SK-N-SH (cell line): Measurements from ENCODE around the gene GPR42. TPM values are rescaled to one million over a fixed set of nuclear protein-coding genes. Genes with fewer than 3 reads are reported as not detected.

ENCODE experiments used
- CTCF ChIA-PET: fragments of 300-600, 350-600 bp; formaldehyde crosslinking; extraction: SDS; loops from one replicate; lab custom pipeline; 2021; lab: Yijun Ruan, JAX
- POLR2A ChIA-PET: fragments of 350-600 bp; sonication (Branson Sonifier 250); formaldehyde crosslinking; extraction: SDS; loops from one replicate; lab custom pipeline; 2020; ENCODE audit warnings: antibody characterized with exemption, inconsistent platforms; lab: Yijun Ruan, JAX
- DNase-seq: peaks from one replicate; pipeline ENCODE4 v3.0.0; 2012
- H2AFZ ChIP-seq: fragments of 200-600 bp; sonication (generic); 2 replicates; pipeline ENCODE4 v1.8.1; 2016; ENCODE audit warnings: antibody characterized with exemption, mild to moderate bottlenecking, low read depth
- H3F3A ChIP-seq: fragments of 200-600 bp; sonication (generic); replicated peaks from 2 replicates; pipeline ENCODE3; 2016; ENCODE audit warnings: antibody characterized with exemption, mild to moderate bottlenecking; ENCODE audit not compliant: insufficient read depth
- H3K27ac ChIP-seq, 2 experiments: fragments of 200-500 bp in 1 of 2; fragments of 200-600 bp in 1 of 2; sonication (Bioruptor generic) in 1 of 2; sonication (generic), shearing (Covaris generic) in 1 of 2; 2 replicates each; pipeline versions ENCODE4 v1.5.1 to v1.6.1; 2014 to 2016; ENCODE audit warnings: low read depth in 2 of 2, inconsistent platforms in 1 of 2, low read length in 1 of 2, mild to moderate bottlenecking in 1 of 2, mixed read lengths in 1 of 2
- H3K27me3 ChIP-seq: fragments of 200-600 bp; sonication (generic), shearing (Covaris generic); 2 replicates; pipeline ENCODE4 v1.6.1; 2016; ENCODE audit warnings: mixed run types; ENCODE audit not compliant: insufficient read depth
- H3K36me3 ChIP-seq, 2 experiments: fragments of 200-500 bp in 1 of 2; fragments of 200-600 bp in 1 of 2; sonication (Bioruptor generic) in 1 of 2; sonication (generic) in 1 of 2; replicated peaks in 1 of 2; 2 replicates each; pipeline versions ENCODE3 to v1.5.1; 2014 to 2016; ENCODE audit warnings: low read length in 1 of 2, mild to moderate bottlenecking in 1 of 2; ENCODE audit not compliant: insufficient read depth in 2 of 2, control insufficient read depth in 1 of 2
- H3K4me1 ChIP-seq, 2 experiments: fragments of 200-500 bp in 1 of 2; fragments of 200-600 bp in 1 of 2; sonication (Bioruptor generic) in 1 of 2; sonication (generic), shearing (Covaris generic) in 1 of 2; 2 replicates each; pipeline versions ENCODE4 v1.5.1 to v1.6.1; 2014 to 2016; ENCODE audit warnings: low read depth in 1 of 2, low read length in 1 of 2, mixed run types in 1 of 2; ENCODE audit not compliant: insufficient read depth in 2 of 2, control insufficient read depth in 1 of 2
- H3K4me2 ChIP-seq: fragments of 200-600 bp; sonication (generic), shearing (Covaris generic); 2 replicates; pipeline ENCODE4 v1.6.1; 2017; ENCODE audit warnings: mixed run types
- H3K4me3 ChIP-seq, 2 experiments: fragments of 200-500 bp in 1 of 2; fragments of 200-600 bp in 1 of 2; sonication (Bioruptor generic) in 1 of 2; sonication (generic), shearing (Covaris generic) in 1 of 2; 2 replicates each; pipeline versions ENCODE4 v1.5.1 to v1.8.1; 2014 to 2016; ENCODE audit warnings: low read depth in 2 of 2, inconsistent platforms in 1 of 2, low read length in 1 of 2, mild to moderate bottlenecking in 1 of 2, mixed read lengths in 1 of 2, moderate library complexity in 1 of 2
- H3K79me2 ChIP-seq: fragments of 200-600 bp; sonication (generic); 2 replicates; pipeline ENCODE4 v1.8.1; 2017; ENCODE audit warnings: mild to moderate bottlenecking; ENCODE audit not compliant: insufficient read depth
- H3K9ac ChIP-seq: fragments of 200-600 bp; sonication (generic); 2 replicates; pipeline ENCODE4 v1.6.1; 2017; ENCODE audit warnings: mixed run types
- H3K9me2 ChIP-seq: fragments of 200-600 bp; sonication (generic); 2 replicates; pipeline ENCODE4 v1.6.1; 2017; ENCODE audit warnings: mixed run types
- H3K9me3 ChIP-seq: fragments of 200-600 bp; sonication (generic); 2 replicates; pipeline ENCODE4 v1.6.1; 2017; ENCODE audit warnings: mixed run types, mild to moderate bottlenecking, moderate library complexity
- H4K20me1 ChIP-seq: fragments of 200-600 bp; sonication (generic); 2 replicates; pipeline ENCODE4 v1.6.1; 2017; ENCODE audit warnings: mild to moderate bottlenecking, mixed run types; ENCODE audit not compliant: insufficient read depth
- CHD2 ChIP-seq: fragments of 150-350 bp; IDR thresholded peaks from 2 replicates; pipeline ENCODE4 v1.6.1; 2018; ENCODE audit warnings: low read length; ENCODE audit not compliant: partially characterized antibody
- ELF1 ChIP-seq: IDR thresholded peaks from 2 replicates; pipeline ENCODE4 v1.4.0; 2012
- EP300 ChIP-seq, 2 experiments: IDR thresholded peaks; 2 replicates each; pipeline versions ENCODE4 v1.4.0 to v1.6.1; 2012; ENCODE audit warnings: borderline replicate concordance in 1 of 2, low read depth in 1 of 2, low read length in 1 of 2
- EZH2phosphoT487 ChIP-seq: fragments of 200-600 bp; sonication (generic); IDR thresholded peaks from 2 replicates; pipeline ENCODE4 v1.6.1; 2017; ENCODE audit warnings: low read depth, mixed run types, mild to moderate bottlenecking, antibody characterized with exemption, moderate library complexity, borderline replicate concordance
- FOXM1 ChIP-seq: IDR thresholded peaks from 2 replicates; pipeline ENCODE4 v1.4.0; 2012; ENCODE audit warnings: low read depth, mild to moderate bottlenecking
- GABPA ChIP-seq: IDR thresholded peaks from 2 replicates; pipeline ENCODE4 v1.4.0; 2012; ENCODE audit warnings: low read depth, mild to moderate bottlenecking
- GATA2 ChIP-seq: sonication (generic); formaldehyde crosslinking; IDR thresholded peaks from 2 replicates; pipeline ENCODE4 v1.5.0; 2020; ENCODE audit warnings: mild to moderate bottlenecking, missing genetic modification reagents
- MEF2A ChIP-seq: IDR thresholded peaks from 2 replicates; pipeline ENCODE4 v1.4.0; 2012; ENCODE audit warnings: low read depth, borderline replicate concordance
- RXRA ChIP-seq: IDR thresholded peaks from 2 replicates; pipeline ENCODE4 v1.4.0; 2012; ENCODE audit warnings: low read depth, mild to moderate bottlenecking, borderline replicate concordance
- TCF12 ChIP-seq: IDR thresholded peaks from 2 replicates; pipeline ENCODE4 v1.4.0; 2012
- WGBS: methylation state at CpG from one replicate; pipeline ENCODE4 v1.1.6; 2017; ENCODE audit warnings: low lambda C conversion rate; 5-methylcytosine and 5-hydroxymethylcytosine counted together
- polyA plus RNA-seq, 3 experiments: library from polyadenylated mRNA; depleted of rRNA; stranded (reverse); fragments of >200 nt; gene quantifications; 2 replicates each; pipeline ENCODE4 v1.2.3, GENCODE V29; 2012
- TF ChIP-seq, protein P1 (sequence below): IDR thresholded peaks from 2 replicates; pipeline ENCODE4; 2012
- TF ChIP-seq, protein P2 (sequence below): fragments of 150-350 bp; IDR thresholded peaks from 2 replicates; pipeline ENCODE4 v1.6.1; 2016; ENCODE audit warnings: mild to moderate bottlenecking, low read depth, low read length

The GPR42 gene
- polyA plus RNA-seq, 1 of the 3 experiments (the other 2 are of a cell fraction) = not detected

DNA sequence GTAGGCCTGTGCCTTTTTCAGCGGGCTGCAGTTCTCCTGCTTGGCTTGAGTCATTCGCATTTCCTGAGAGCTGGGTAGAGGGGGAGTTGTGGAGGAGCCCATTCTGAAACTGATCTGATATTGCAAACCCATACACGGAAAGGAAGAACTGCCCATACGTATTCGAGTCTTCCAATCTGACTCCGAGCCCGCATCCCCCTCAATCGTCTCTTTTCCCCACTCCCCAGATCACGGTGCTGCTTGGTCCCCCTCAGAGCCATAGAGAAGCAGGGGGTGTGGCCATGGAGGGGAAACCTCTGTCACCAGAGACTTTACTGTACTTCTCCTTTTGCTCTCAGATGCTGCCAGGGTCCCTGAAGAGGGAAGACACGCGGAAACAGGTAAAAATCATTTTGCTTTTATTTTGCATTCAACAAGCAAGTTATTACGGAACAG, 42.0 kb upstream of the GPR42 start, which contains the start of gene CD22:
TSS of gene CD22 (plus strand) at position 337 of the 435 bp plus-strand sequence. CDS start 2,854 bp downstream, outside the sequence.
- no peaks in the 10 kb centered on the region for H3K4me1 ChIP-seq
- H3K36me3 ChIP-seq = no peaks in the 10 kb centered on the region
- H3K79me2 ChIP-seq = no peaks in the 10 kb centered on the region
- H3K27me3 ChIP-seq = peaks cover 76% of the 10 kb centered on the region
- no peaks in the 10 kb centered on the region for H3K9me2 ChIP-seq
- H3K27ac ChIP-seq = no peak within 1 kb of the TSS
- H2AFZ ChIP-seq = no peak within 1 kb of the TSS
- H3K4me2 ChIP-seq = no peak within 1 kb of the TSS
- H4K20me1 ChIP-seq = no peaks in the 10 kb centered on the region
- POLR2A ChIA-PET = no interaction called here
- CTCF ChIA-PET = interaction anchor here (0.9 kb wide), 1 partner anchor 134 kb away, joined by 3 read pairs; no protein-coding TSS in a partner anchor
- H3K9me3 ChIP-seq = no peaks in the 10 kb centered on the region
- no peak within 1 kb of the TSS for H3K9ac ChIP-seq
- TF ChIP-seq GATA2 (CRISPR knock-in tag) (no peak), TCF12 (no peak), EP300 (IDR thresholded peaks at IDR 0.05; ENCODE audit: borderline replicate concordance in 1 of 2, low read depth in 1 of 2, low read length in 1 of 2) (no peak)
- TF ChIP-seq, protein P1, sequence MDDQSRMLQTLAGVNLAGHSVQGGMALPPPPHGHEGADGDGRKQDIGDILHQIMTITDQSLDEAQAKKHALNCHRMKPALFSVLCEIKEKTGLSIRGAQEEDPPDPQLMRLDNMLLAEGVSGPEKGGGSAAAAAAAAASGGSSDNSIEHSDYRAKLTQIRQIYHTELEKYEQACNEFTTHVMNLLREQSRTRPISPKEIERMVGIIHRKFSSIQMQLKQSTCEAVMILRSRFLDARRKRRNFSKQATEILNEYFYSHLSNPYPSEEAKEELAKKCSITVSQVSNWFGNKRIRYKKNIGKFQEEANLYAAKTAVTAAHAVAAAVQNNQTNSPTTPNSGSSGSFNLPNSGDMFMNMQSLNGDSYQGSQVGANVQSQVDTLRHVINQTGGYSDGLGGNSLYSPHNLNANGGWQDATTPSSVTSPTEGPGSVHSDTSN = no peak
- no peaks in the 10 kb centered on the region for H3F3A ChIP-seq
- H3K4me3 ChIP-seq = no peak within 1 kb of the TSS
- WGBS = 32% methylated on average over 9 of the region's 12 CpGs
- DNase-seq = no peak

DNA sequence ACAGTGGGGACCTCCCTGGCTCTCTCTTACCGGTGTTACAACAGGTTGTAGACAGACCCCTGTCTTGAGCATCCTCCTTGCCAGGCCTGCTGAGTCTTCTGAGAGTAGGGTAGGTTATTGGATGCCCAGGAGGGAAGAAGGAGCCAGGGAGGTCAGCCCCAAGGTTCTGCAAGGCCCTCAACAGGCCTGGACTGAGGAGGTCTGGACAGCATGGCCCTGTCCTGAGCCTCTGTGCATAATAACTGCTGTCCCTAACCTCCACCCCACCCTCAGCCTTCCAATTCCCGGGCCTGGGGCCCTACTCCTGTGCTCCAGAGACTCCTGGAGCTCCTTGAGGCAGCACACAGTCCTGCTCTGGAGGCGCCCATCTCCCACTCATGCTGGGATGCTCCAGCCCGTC, 41.5 kb upstream of the GPR42 start:
- H3K4me2 ChIP-seq = no peak overlapping the region
- POLR2A ChIA-PET = no interaction called here
- no peaks in the 10 kb centered on the region for H3K9me2 ChIP-seq

More for the DNA sequence above, 41.5 kb upstream of the GPR42 start:
- Histone ChIP-seq H3K27me3 (peaks cover 80% of the 10 kb centered on the region), H2AFZ (no peak overlapping the region), H3K27ac (no peak overlapping the region), H3K9ac (no peak overlapping the region), H3K36me3 (no peaks in the 10 kb centered on the region), H3K9me3 (no peaks in the 10 kb centered on the region), H3K4me1 (no peaks in the 10 kb centered on the region), H3K4me3 (no peak overlapping the region), H3F3A (no peaks in the 10 kb centered on the region), H3K79me2 (no peaks in the 10 kb centered on the region), H4K20me1 (no peaks in the 10 kb centered on the region)
- CTCF ChIA-PET = no interaction called here
- TF ChIP-seq, protein P2, sequence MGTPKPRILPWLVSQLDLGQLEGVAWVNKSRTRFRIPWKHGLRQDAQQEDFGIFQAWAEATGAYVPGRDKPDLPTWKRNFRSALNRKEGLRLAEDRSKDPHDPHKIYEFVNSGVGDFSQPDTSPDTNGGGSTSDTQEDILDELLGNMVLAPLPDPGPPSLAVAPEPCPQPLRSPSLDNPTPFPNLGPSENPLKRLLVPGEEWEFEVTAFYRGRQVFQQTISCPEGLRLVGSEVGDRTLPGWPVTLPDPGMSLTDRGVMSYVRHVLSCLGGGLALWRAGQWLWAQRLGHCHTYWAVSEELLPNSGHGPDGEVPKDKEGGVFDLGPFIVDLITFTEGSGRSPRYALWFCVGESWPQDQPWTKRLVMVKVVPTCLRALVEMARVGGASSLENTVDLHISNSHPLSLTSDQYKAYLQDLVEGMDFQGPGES = no peak
- TF ChIP-seq RXRA = no peak
- no peak for TF ChIP-seq FOXM1
- no peak for TF ChIP-seq TCF12
- TF ChIP-seq EZH2phosphoT487 = no peak
- no peak for TF ChIP-seq GATA2 (CRISPR knock-in tag)
- no peak for TF ChIP-seq ELF1
- no peak for TF ChIP-seq MEF2A
- TF ChIP-seq, protein P1 = no peak
- no peak for TF ChIP-seq GABPA
- no peak for TF ChIP-seq CHD2
- DNase-seq = no peak
- 4% methylated on average over 4 of the region's 4 CpGs for WGBS
